GM12892 (cell line): ENCODE results near the gene CNTN6.
"Not testable (repeated sequence)": the region's sequence is repeated elsewhere in the genome, so short reads cannot be mapped to it uniquely, and the experiment has no call there.

Experiments
- DNase-seq: peaks from one replicate; pipeline ENCODE4 v3.0.0; 2011; ENCODE audit not compliant: insufficient read length
- FAIRE-seq: peaks from 2 replicates; lab custom pipeline; 2011; peaks lifted over from hg19 to GRCh38; lab: Jason Lieb, UNC
- POLR2A ChIP-seq: IDR thresholded peaks from 2 replicates; pipeline ENCODE4 v1.6.1; 2011; ENCODE audit warnings: low read depth, low read length, control low read depth
- POLR2AphosphoS5 ChIP-seq: IDR thresholded peaks from 2 replicates; pipeline ENCODE4 v1.6.1; 2011; ENCODE audit warnings: low read depth, low read length, control low read depth
- TAF1 ChIP-seq: IDR thresholded peaks from 2 replicates; pipeline ENCODE4 v1.6.1; 2011; ENCODE audit warnings: low read depth, mild to moderate bottlenecking, control low read depth, low read length, borderline replicate concordance

Gene CNTN6

DNA sequence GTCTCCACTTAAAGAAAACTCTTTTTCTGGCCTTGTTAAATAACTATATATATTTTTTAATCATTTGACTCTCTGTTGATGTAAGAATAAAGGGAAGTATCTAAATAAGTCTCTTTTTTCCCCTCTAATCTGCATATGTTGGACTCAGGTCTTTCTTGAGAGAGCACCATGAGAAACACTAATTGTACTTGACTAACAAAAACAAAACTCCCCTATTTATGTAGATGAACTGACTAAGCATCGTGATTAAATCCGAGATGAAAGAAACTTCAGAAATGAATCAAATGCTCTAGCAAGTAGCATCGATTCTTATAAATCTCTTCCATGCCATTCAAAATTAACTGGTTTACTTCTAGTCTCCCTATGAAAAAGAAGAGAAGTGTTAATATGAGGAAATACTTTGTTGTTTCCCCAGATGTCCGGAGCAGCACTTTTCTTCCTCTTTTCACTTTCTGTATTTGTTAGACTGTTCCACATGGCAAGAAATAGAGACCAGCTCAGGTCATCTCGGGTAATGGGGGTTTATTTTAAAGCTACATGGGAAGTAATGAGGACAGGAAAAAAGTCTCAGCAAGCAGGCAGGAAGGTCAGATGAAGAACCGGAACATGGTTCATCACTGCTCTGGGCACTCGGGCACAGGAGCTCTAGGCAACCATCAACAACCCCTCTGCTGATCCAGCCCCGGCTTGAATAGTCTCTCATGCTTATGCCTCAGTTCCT, 288.3 kb downstream of the CNTN6 start:
- FAIRE-seq: peak; percentile 75
- TF ChIP-seq POLR2AphosphoS5 (no peak), POLR2A (no peak), TAF1 (no peak)
- DNase-seq: no peak

DNA sequence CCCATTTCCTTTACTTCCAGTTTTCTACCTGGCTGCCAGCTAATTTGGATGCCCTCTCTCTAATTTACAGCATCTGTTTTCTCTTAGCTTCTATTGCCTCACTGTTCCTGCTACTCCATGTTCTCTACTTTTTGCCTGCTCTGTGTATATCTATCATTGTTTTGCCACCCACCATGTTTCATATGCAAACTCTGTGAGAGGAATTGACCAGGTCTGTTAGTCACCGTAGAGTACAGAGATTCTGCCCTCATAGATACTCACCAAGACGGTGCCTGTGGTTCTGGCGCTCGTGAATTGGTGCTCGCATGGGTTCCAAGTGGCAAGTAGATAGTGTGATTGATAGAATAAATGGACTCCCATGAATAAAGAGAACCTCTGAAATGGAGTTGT, 288.8 kb downstream of the CNTN6 start:
- DNase-seq (no peak), FAIRE-seq (no peak)
- TF ChIP-seq POLR2A: no peak
- TF ChIP-seq TAF1: no peak
- TF ChIP-seq POLR2AphosphoS5: no peak

DNA sequence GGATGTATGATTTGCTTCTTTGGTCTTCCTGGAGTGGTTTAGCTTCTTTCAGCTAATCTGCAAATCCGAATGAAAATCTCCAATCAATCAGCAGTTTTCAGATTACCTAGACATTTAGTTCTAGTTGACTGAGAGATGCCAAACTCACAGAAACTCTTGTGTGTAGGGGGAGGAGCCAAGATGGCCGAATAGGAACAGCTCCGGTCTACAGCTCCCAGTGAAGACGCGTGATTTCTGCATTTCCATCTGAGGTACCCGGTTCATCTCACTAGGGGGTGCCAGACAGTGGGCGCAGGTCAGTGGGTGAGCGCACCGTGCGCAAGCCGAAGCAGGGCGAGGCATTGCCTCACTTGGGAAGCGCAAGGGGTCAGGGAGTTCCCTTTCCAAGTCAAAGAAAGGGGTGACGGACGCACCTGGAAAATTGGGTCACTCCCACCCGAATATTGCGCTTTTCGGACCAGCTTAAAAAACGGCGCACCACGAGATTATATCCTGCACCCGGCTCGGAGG, 294.6 kb downstream of the CNTN6 start:
- not testable (repeated sequence) for DNase-seq, FAIRE-seq

DNA sequence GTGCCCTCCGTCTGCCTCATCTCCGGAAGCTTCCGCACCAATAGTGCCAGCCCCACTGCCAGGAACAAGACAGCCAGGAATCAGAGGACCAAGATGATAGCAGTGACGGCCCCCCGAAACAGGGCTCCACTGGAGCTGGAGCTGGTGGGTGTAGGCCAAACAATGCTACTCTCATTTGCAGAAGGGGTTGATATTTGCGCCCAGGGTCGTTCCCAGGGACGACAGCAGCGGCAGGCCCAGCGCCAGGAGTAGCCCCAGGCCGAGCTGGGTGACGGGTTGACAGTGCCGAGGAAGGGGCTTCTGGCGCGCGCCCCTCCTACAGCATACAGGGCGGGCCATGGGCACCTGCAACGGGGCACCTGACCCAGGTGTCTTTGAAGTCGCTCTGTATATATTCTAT, 301.4 kb downstream of the CNTN6 start:
- TF ChIP-seq POLR2AphosphoS5 (no peak), POLR2A (no peak), TAF1 (no peak)
- DNase-seq: no peak
- no peak for FAIRE-seq

DNA sequence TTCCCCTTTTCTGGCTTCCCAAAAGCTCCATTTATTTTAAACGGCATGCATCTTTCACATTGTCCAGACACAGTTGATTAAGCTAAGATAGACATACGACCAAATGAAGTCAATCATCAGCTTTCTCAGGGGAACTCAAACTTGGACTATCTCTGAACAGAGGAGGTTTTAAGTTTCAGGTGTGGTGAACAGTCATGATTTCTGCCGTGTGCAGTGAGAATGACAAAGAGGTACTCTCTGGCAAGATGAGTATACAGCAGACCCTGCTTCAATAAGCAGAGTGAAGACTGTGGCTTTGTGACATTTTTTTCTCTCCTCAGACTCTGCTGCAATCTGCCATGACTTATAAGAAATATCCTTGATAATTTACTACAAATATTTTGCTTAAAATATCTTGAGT, 307.7 kb downstream of the CNTN6 start:
- DNase-seq: no peak

DNA sequence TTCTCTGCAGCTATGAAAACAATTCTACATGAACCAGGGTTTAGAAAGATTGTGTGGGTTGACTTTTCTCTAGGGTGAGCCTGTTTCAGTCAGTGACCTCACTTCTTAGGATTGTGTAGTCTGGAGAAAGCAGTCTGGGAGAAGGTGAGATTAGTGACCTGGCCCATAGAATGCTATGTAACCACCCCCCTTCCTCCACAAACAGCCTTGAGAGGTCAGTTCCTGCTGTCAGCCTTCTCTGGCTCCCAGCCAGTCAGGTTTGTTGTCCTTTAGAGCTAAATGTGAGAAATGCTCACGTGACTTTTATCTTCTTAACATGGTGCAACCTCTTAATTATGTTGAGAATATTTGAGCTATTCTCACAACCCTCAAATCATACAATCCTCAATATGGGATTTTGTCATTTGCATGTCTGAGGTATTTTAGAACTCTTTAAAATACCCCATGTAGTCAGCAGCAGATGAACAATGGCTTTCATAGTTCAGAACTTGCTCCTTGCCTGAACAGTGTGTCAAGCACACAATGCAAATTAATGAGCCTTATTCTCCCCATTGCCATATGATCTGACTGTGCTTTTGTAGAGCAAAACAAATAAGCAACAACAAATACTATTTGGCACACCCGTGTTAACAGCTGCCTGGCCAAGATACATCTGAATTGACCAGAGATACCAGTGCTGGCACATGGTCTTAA, 311.6 kb downstream of the CNTN6 start:
- FAIRE-seq (no peak), DNase-seq (no peak)
- TF ChIP-seq TAF1 (no peak), POLR2AphosphoS5 (no peak), POLR2A (no peak)

More for the DNA sequence above, 307.7 kb downstream of the CNTN6 start:
- no peak for FAIRE-seq
- TF ChIP-seq POLR2AphosphoS5 (no peak), TAF1 (no peak), POLR2A (no peak)

DNA sequence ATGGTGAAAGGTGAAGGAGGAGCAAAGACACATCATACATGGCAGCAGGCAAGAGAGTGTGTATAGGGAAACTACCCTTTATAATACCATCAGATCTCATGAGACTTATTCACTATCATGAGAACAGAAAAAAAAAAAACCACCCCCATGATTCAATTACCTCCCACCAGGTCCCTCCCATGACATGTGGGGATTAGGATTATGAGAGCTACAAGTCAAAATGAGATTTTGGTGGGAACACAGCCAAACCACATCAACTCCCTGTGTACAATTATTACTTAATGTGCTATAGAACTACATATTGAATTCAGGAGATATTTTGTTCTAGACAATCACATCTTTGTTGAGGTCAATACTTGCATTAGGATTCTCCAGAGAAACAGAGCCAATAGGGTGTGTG, 313.4 kb downstream of the CNTN6 start:
- no peak for TF ChIP-seq TAF1
- TF ChIP-seq POLR2AphosphoS5: no peak
- TF ChIP-seq POLR2A: no peak
- no peak for FAIRE-seq
- no peak for DNase-seq

DNA sequence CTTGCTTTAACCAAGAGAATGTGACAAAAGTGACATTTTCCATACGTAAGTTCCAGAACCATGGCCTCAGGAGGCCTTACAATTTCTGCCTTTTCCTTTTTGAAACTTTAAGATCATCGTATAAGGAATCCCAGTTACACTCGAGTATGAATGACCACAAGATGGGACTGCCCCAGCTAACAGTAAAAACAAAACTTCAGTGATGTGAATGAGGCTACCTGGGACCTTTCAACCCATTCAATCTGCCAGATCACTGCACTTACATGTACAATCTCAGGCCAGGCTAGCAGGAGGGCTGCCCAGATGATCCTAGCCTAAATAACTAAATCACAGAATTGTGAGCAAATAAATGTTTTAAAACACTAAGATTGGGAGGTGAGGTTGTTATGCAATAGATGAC, 328.8 kb downstream of the CNTN6 start:
- DNase-seq: no peak
- TF ChIP-seq TAF1 (no peak), POLR2AphosphoS5 (no peak), POLR2A (no peak)
- no peak for FAIRE-seq

DNA sequence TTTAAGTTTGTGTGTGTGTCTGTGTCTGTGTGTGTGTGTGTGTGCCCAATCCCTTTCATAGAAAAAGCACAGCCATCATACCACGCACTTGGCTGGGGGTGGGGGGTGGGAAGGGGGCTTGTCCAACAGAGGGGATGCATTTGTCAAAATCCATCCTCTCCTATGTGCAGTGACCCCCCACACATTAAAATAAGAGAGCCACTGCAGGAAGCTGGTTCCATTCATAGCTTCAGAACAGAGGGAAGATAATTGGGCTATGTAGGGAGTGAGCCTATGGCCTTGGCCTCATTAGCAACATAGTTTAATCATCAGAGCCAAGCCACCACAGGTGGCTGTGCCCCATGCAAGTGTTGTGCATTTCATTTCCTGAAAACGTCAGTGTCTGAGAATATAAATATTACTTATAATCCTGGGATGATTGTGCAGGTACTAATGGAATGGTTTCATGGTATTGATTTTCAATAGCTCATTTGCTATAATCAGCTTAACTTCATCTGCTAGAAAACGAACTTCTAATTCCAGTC, 330.8 kb downstream of the CNTN6 start:
- no peak for DNase-seq
- no peak for FAIRE-seq
- TF ChIP-seq TAF1 (no peak), POLR2A (no peak), POLR2AphosphoS5 (no peak)

DNA sequence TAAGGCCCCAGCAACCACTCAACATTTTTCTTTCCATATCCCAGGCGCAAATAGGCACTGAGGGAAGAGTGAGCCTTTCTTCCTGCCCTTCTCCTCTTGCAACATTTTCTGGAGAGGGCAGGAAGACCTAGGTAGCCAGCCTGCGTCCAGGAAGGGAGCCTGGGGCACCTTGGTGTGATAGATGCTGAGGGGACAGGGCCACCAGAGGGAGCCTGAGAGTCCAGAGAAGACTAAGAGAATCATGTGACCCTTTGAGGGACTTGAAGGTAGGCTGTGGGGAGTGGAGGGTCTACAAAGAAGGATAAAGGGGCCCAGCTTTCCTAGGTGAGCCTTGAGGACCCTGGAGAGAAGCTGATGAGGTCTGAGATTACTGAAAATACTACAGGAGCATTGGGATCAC, 346.6 kb downstream of the CNTN6 start:
- FAIRE-seq (no peak), DNase-seq (no peak)
- no peak for TF ChIP-seq POLR2A
- no peak for TF ChIP-seq POLR2AphosphoS5

DNA sequence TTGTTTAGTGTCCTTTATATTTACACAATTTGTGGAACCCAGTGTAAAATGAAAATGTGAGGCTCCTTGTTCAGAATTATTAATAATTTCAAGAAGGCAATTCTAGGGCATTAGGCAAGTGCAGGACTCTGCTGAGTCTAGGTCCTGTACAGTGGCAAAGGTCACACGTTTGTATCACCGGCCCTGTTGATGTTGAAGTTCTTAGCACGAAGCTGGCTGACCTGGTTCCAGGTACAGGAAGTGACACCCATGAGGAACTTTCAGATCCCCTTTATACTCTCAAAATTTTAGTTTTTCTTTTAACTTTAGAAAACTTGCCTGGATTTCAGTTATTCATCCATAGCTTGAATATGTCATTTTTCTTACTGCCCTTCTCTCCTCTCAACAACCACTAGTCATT, 349.4 kb downstream of the CNTN6 start:
- TF ChIP-seq POLR2AphosphoS5 (no peak), POLR2A (no peak), TAF1 (no peak)
- DNase-seq (no peak), FAIRE-seq (no peak)

DNA sequence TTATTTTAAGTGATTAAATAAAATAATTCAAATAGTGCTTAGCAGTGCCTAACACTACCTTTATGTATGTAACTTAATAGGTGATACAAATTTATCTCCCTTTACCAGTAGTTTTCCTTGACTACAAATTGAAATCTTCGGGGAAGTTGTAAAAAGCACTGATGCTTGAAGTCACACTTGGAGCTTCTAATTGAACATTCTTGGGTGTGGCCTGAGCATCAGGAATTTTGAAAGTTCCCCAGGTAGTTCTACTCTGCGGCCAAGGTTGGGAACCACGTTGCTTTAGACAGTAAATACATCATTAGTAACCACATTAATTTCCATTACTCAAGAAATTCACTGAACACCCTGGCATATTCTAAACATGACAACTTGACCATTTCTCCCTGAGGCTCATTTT, 351.4 kb downstream of the CNTN6 start:
- DNase-seq (no peak), FAIRE-seq (no peak)
- TF ChIP-seq TAF1 (no peak), POLR2AphosphoS5 (no peak), POLR2A (no peak)
